ENCODE measurements around the gene PI4KB. TPM values are rescaled to one million over a fixed set of nuclear protein-coding genes. Genes with fewer than 3 reads are reported as not detected.
A peak's percentile ranks its signal among the peaks of the same experiment; 100 is the strongest.

The PI4KB gene
- total and polyA plus RNA-seq, 9 of the 15 experiments (the other 6 are each of a cell fraction or from before 2014, with no cell fraction given), result 3.1 to 65.4 (median 45.1) TPM

- TF ChIP-seq SNRNP70 (optimal IDR thresholded peaks at IDR 0.05; ENCODE audit: low read depth, low read length), result no peak
- TF ChIP-seq EP400 (IDR thresholded peaks at IDR 0.05), result no peak
- TF ChIP-seq KAT7 (CRISPR knock-in tag; IDR thresholded peaks at IDR 0.05; ENCODE audit: borderline replicate concordance), result no peak
- no peak for TF ChIP-seq FOXM1 (IDR thresholded peaks at IDR 0.05; ENCODE audit: low read depth)
- TF ChIP-seq FOXM1 (CRISPR knock-in tag; IDR thresholded peaks at IDR 0.05; ENCODE audit: low read depth), result no peak
- no peak for TF ChIP-seq CBX1 (IDR thresholded peaks at IDR 0.05; ENCODE audit: low read depth)
- TF ChIP-seq ZNF740 (CRISPR knock-in tag; IDR thresholded peaks at IDR 0.05), result no peak
- TF ChIP-seq ZNF740 (tag; IDR thresholded peaks at IDR 0.05), result no peak
Observed at GRCh38 chr1:151313501-151313900, 13.7 kb downstream of the PI4KB start (continued).

- H3K9me1 ChIP-seq (ENCODE audit: control insufficient read depth, insufficient read depth, low read length), result peaks cover 3% of the 10 kb centered on the region
- H3K27me3 ChIP-seq (ENCODE audit: control insufficient read depth in 2 of 2, insufficient read depth in 2 of 2, low read length in 2 of 2), result no peaks in the 10 kb centered on the region
- H3K27ac ChIP-seq (ENCODE audit: extremely low read depth, low read depth, low read length), result peak overlapping the region; percentile 97; the same call in 2 of the 3 replicates
- FAIRE-seq (no peak), DNase-seq (ENCODE audit: extremely low read depth in 1 of 4, low spot score in 3 of 4) (no peak), ATAC-seq (no peak)
- intact Hi-C loops (cut with micrococcal nuclease), result no loop called here
- POLR2A ChIA-PET, result interaction anchor here (0.7 to 13.7 kb wide), 10 partner anchors 9 to 236 kb away, joined by 3 to 156 read pairs (median 5); partner anchors contain the start of genes PI4KB, SELENBP1 and ZNF687
- CTCF ChIA-PET (ENCODE audit: low intra/inter-chr PET ratio), result no interaction called here
- in situ Hi-C loops (cut with MboI), result no loop called here
- TF ChIP-seq ZNF175 (CRISPR knock-in tag; IDR thresholded peaks at IDR 0.05; ENCODE audit: low read depth), result 0 out of 2 replicates have a peak, but pooled peaks have one; percentile 35
- TF ChIP-seq ZNF121 (CRISPR knock-in tag; conservative IDR thresholded peaks at IDR 0.05), result 0 out of 2 replicates have a peak, but pooled peaks have one; percentile 38
- peak; percentile 14; the same call in 1 of the 2 replicates for TF ChIP-seq ELF4 (CRISPR knock-in tag; IDR thresholded peaks at IDR 0.05)
- TF ChIP-seq ZBTB5 (IDR thresholded peaks at IDR 0.05), result no peak
- 0 out of 2 replicates have a peak, but pooled peaks have one; percentile 3 for TF ChIP-seq GTF2E2 (tag; IDR thresholded peaks at IDR 0.05)
- TF ChIP-seq EGR1 (conservative IDR thresholded peaks at IDR 0.05), result 0 out of 2 replicates have a peak, but pooled peaks have one; percentile 12
- TF ChIP-seq CBFA2T3 (IDR thresholded peaks at IDR 0.05), result 0 out of 2 replicates have a peak, but pooled peaks have one; percentile 37
- TF ChIP-seq CEBPG (CRISPR knock-in tag; IDR thresholded peaks at IDR 0.05), result no peak
- no peak for TF ChIP-seq CEBPG (tag; conservative IDR thresholded peaks at IDR 0.05 in 1 of 2, IDR thresholded peaks at IDR 0.05 in 1 of 2)
- TF ChIP-seq DMBX1 (CRISPR knock-in tag; IDR thresholded peaks at IDR 0.05; ENCODE audit: borderline replicate concordance), result peak; percentile 13; the same call in 1 of the 2 replicates
- H4K20me1 ChIP-seq (replicated peaks; ENCODE audit: control insufficient read depth, insufficient read depth, low read length), result peaks cover 7% of the 10 kb centered on the region; the same call in 1 of the 2 replicates
- H3K9me3 ChIP-seq (replicated peaks; ENCODE audit: control insufficient read depth, insufficient read depth, low read depth, low read length), result no peaks in the 10 kb centered on the region
- no peak overlapping the region for H2AFZ ChIP-seq (ENCODE audit: low read depth, low read length)
- no peak overlapping the region for H3K4me3 ChIP-seq
- H3K79me2 ChIP-seq (ENCODE audit: control insufficient read depth, insufficient read depth, low read length), result peaks cover 25% of the 10 kb centered on the region
- peaks cover 12 to 45% of the 10 kb centered on the region in 2 experiments; a peak in 4 of 5 replicates for H3K4me1 ChIP-seq (replicated peaks in 1 of 2; ENCODE audit: control insufficient read depth in 2 of 2, insufficient read depth in 2 of 2, low read length in 2 of 2)
- 84% methylated on average over 8 of the region's 8 CpGs for WGBS (ENCODE audit: insufficient coverage, low coverage, missing lambda C conversion rate)
- no peak overlapping the region for H3K4me2 ChIP-seq (ENCODE audit: insufficient read depth, low read length)
- peaks cover 91% of the 10 kb centered on the region for H3K36me3 ChIP-seq (ENCODE audit: control insufficient read depth, insufficient read depth, low read length)
- no peak overlapping the region for H3K9ac ChIP-seq (ENCODE audit: insufficient read depth in 1 of 2, low read depth in 2 of 2, low read length in 2 of 2)
- BruUV-seq (replicated peaks), result no TSS peak
Observed at GRCh38 chr1:151312826-151313225, 14.4 kb downstream of the PI4KB start.
